GM19455 (cell line): ENCODE data around the gene RAB8A.

Experiments
- ATAC-seq: cut with Tn5 transposase; IDR thresholded peaks from one replicate; pipeline ENCODE4 v1.9.1; 2021; ENCODE audit not compliant: unreplicated experiment

Gene RAB8A

GRCh38 chr19:16139752-16140151 is 28.1 kb downstream of the RAB8A start:
- ATAC-seq: no peak

DNA sequence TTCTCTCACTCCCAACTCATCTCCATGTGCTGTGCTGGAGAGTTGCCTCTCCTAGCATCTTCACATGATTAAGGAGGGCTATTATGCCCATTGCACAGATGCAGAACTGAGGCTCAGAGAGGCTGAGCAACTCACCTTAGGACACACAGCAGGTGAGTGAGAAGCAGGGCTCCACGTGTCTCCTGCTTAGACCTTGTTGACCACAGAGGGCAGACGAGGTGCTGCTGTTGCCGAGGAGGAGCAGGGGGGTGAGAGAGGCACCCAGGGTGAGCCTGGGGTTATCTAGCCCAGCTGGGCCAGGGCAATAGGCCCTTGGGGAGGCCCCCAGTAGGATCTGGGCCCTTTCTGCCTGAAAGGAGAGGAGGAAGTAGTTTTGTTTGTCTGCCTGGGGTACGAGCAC is 29.4 kb downstream of the RAB8A start:
- ATAC-seq: no peak

DNA sequence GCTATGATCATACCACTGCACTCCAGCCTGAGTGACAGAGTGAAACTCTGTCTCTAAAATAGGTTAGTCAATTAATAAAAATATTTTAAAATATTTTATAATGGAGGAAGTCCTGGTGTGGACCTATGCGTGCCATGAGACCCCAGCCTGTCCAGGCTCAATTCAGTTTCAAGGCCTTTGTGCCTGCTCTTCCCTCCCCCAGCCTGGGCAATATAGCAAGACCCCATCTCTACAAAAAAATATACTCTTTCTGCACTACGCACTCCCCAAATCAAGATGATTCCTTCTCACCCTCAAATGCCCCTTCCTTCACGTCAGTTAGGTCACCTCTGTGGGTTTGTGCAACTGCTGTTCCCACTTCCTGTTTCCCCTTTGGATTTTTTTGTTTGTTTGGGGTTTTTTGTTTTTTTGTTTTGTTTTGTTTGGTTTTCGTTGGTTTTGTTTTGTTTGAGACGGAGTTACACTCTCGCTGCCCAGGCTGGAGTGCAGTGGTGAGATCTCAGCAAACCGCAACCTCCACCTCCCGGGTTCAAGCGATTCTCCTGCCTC is 30.4 kb downstream of the RAB8A start:
- ATAC-seq: no peak

GRCh38 chr19:16143399-16144215 is 31.9 kb downstream of the RAB8A start, which contains the start of gene HSH2D:
TSS of gene HSH2D (plus strand) at chr19:16143685. CDS start at chr19:16148751, 5,066 bp downstream.
- peak; percentile 51 for ATAC-seq

DNA sequence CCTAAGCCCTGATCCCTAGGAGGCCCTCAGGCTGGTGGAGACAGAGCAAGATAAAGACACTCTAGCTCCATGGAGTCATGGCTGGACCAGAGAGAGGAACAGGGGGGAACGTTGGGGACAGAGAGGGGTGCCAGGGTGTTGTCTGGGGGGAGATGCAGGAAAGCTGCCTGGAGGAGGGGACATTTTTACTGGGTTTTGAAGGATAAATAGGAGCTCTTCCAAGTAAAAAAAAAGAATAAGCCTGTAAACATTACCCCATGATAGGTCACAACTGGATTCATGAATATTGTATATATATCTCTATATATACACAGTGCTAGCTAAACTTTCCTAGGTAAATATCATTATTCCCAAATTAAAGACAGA is 32.5 kb downstream of the RAB8A start:
- no peak for ATAC-seq

DNA sequence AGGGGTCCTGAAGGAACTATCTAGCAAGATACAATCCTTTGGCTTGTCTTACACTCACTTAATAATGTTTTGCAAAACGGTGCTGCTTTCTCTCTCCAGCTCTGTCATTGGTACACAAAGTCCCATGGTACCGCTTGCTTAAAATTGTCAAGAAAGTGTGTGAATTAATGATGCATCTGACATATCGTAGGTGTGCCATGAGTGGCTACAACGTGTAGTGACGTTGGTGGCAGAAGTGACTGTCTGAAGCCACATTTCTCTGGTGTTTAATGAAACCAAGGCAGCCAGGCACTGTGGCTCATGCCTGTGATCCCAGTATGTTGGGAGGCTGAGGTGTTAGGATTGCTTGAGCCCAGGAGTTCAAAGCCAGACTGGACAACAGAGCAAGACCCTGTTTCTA is 34.4 kb downstream of the RAB8A start:
- no peak for ATAC-seq

DNA sequence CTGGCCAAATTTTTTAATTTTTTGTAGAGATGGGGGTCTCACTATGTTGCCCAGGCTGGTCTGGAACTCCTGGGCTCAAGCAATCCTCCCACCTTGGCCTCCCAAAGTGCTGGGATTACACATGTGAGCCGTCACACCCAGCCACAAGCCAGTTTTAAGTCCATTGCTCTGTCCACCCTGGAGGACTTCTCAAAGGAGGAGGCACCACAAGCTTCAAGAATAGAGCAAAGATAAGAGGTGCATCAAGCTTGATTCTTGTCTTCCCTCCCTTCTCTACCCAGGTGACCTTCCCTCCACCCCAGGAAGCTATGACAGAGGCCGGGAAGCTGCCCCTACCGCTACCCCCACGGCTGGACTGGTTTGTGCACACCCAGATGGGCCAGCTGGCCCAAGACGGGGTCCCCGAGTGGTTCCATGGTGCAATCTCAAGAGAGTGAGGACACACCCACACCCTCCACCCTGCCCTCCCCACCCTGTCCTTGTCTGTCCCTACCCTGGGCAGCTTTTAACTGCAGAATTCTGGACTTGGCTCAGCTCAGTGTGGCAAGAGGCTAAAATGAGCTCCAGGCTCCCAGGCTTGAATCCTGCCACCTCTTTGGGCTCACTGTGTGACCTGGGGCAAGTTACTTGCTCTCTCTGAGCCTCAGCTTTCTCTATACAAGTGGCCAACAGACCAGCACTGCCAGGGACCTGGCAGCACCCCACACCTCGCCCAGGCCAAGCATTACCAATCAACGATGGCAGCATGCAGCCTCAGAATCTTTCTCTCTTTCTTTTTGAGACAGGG is 36.9 kb downstream of the RAB8A start:
- ATAC-seq: no peak

- no peak for ATAC-seq
Measured at GRCh38 chr19:16153582-16154336, 42.1 kb downstream of the RAB8A start.

- ATAC-seq: no peak
Measured at GRCh38 chr19:16154557-16154956, 42.9 kb downstream of the RAB8A start.

DNA sequence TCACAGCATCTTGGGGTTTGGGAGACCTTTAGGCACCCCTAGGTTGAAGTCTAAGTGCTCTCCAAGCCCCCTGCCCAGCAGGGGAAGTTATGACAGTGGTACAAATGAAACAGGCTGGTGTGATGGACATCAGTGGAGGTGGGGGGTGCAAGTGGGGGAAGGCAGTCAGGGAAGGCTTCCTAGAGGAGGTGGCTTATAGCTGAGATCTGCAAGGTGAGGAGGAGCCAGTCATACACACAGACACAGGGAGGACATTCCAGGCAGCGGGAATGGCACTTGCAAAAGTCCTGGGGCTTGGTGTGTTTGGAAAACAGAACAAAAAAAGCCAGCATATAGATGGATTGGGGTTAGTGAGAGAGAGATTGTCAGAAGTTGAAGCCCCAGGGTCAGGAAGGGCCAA is 43.4 kb downstream of the RAB8A start:
- ATAC-seq: no peak

GRCh38 chr19:16156904-16157303 is 45.2 kb downstream of the RAB8A start:
- no peak for ATAC-seq

GRCh38 chr19:16157601-16158000 is 45.9 kb downstream of the RAB8A start:
- no peak for ATAC-seq

GRCh38 chr19:16159655-16160054 is 48.0 kb downstream of the RAB8A start:
- ATAC-seq: no peak

DNA sequence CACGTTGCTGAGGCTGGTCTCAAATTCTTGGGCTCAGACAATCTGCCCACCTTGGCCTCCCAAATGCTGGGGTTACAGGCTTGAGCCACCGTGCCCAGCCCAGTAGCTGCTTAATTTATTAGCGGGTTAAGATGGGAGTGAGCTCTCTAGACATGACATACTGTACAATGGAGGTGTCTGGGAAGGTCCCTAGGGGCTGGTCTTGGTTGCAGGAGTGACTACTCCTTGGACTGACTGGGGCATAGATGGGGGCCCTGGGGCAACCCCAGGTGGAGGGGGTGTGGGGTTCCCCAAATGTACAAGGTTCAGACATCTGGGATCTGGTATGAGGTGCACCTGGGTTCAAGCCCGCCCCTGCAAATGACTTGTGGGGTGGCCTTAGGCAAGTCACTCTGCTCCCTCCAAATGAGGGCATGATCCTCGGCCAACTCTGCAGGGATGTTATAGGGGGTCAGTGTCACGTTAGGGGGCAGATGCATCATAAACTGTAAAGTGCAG is 48.8 kb downstream of the RAB8A start:
- no peak for ATAC-seq

DNA sequence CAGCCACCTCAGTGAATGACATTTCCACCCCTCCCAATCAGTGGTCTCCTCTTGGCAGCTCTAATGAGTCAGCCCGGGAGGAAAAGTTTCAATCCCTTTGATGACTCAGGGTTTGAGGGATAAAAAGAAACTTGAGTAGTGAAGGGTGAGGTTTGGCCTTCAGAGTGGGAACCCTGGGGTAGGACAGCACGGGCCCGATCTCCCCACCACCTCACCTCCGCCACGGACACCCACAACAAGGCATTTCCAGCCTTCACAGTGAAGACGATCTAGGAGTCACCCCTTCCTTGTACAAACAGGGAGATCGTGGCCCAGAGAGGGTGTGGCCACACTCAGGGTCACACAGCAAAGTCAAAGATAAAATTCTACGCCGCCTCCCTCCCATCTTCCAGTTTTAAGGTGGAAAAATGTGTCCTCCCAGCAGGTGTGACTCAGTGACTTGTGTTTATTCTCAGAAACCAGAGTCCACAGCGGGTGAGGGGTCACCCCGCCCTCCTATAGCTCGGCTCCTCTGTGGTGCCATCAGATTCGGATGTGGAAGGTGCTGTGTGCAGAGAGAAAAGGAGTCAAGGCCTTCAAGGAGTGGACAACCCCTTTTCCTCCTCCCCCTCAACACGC is 49.4 kb downstream of the RAB8A start:
- no peak for ATAC-seq

DNA sequence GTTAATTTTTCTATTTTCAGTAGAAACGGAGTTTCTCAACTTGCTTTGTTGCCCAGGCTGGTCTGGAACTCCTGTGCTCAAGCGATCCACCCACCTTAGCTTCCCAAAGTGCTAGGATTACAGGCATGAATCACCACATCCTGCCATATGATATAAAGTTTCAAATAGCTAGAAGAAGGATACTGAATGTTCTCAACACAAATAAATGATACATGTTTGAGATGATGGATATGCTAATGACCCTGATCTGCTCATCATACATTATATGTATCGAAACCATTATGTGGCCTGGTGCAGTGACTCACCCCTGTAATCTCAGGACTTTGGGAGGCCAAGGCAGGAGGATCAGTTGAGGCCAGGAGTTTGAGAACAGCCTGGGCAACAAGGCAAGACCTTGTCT is 50.2 kb downstream of the RAB8A start:
- ATAC-seq: no peak

- no peak for ATAC-seq
Measured at GRCh38 chr19:16164222-16164890, 52.7 kb downstream of the RAB8A start.

- no peak for ATAC-seq
Measured at GRCh38 chr19:16166417-16166816, 54.7 kb downstream of the RAB8A start.

GRCh38 chr19:16167055-16167454 is 55.4 kb downstream of the RAB8A start:
- no peak for ATAC-seq

DNA sequence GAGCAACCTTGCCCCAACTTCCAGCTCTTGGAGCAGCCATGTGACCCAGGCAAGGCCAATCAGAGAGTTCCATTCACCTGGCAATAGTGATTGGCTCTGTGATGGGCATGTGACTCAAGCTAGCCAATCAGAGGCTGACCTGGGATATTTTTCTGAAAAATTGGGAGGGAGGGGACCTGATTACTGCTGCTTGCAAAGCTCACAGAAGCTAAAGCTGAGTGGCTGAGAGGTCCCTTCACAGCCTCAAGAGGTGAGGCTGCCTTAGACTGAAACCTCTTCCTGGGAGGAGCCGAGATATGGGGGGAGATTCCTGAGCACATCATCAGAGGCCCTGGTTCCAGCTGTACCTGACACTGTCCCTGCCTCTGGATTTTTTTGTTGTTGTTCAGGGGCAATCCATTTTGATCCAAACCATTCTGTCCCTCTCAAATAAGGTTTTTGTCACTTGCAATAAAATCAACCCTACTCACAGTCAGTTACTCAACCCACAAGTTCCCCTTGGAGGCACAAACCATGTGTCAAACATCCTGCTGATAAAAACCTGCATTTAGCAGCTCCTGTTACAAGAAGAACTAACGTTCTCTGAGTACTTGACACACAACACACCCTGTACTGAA is 56.9 kb downstream of the RAB8A start:
- no peak for ATAC-seq
